ENCODE results near the gene UBE2D3.

- TF ChIP-seq CTCF (IDR thresholded peaks at IDR 0.05) (no peak), EP300 (IDR thresholded peaks at IDR 0.05; ENCODE audit: low read depth) (no peak)
Observed at GRCh38 chr4:102760645-102761295, 66.6 kb downstream of the UBE2D3 start, which contains the start of gene MANBA.
